Activated CD4-positive, alpha-beta T cell treated with anti-CD3 and anti-CD28 coated beads, Interleukin-2, amount 10 ng/mL, durations not matched to agents 7 days and 5 days (primary cell): ENCODE results near the gene CACNG5. TPM values are rescaled to one million over a fixed set of nuclear protein-coding genes. Genes with fewer than 3 reads are reported as not detected.

Source experiments
- CTCF ChIA-PET: fragments of 350-600 bp; sonication (Branson Sonifier 250); formaldehyde crosslinking; loops from one replicate; lab custom pipeline; 2021; ENCODE audit warnings: antibody characterized with exemption; lab: Charles Lee
- POLR2A ChIA-PET: fragments of 350-600 bp; sonication (Branson Sonifier 250); formaldehyde crosslinking; loops from one replicate; lab custom pipeline; 2021; ENCODE audit warnings: antibody characterized with exemption; lab: Charles Lee
- DNase-seq: peaks from one replicate; pipeline ENCODE4 v3.0.0-alpha.2; 2020
- H3K27ac Mint-ChIP-seq: one replicate; pipeline ENCODE4 v1.8.0; 2021; ENCODE audit warnings: mild to moderate bottlenecking, moderate library complexity, mixed read lengths
- H3K27me3 Mint-ChIP-seq: one replicate; pipeline ENCODE4 v1.8.0; 2021; ENCODE audit warnings: mixed read lengths
- H3K36me3 Mint-ChIP-seq: one replicate; pipeline ENCODE4 v1.8.0; 2021; ENCODE audit warnings: low read depth, mixed read lengths
- H3K4me1 Mint-ChIP-seq: one replicate; pipeline ENCODE4 v1.8.0; 2021; ENCODE audit warnings: mixed read lengths
- H3K4me3 Mint-ChIP-seq: one replicate; pipeline ENCODE4 v1.8.0; 2021; ENCODE audit warnings: mild to moderate bottlenecking, moderate library complexity, mixed read lengths
- H3K9me3 Mint-ChIP-seq: one replicate; pipeline ENCODE4 v1.8.0; 2021; ENCODE audit warnings: mixed read lengths
- total RNA-seq, 2 experiments: library from RNA; stranded (reverse); gene quantifications; one replicate each; pipeline ENCODE4 v1.2.3, GENCODE V29; 2021

Gene CACNG5
- total RNA-seq, 2 experiments from 2014 or later, result not detected

GRCh38 chr17:66842959-66843358 lies 8.0 kb downstream of the CACNG5 start:
- DNase-seq, result no peak
- H3K27me3 Mint-ChIP-seq, result peaks cover 4% of the 10 kb centered on the region
- H3K9me3 Mint-ChIP-seq, result peaks cover 9% of the 10 kb centered on the region
- no peak overlapping the region for H3K27ac Mint-ChIP-seq
- H3K36me3 Mint-ChIP-seq, result no peaks in the 10 kb centered on the region
- CTCF ChIA-PET, result interaction anchor here (1.0 to 1.2 kb wide), 2 partner anchors 59 to 64 kb away, joined by 3 read pairs; no protein-coding TSS in a partner anchor
- H3K4me1 Mint-ChIP-seq, result no peaks in the 10 kb centered on the region
- no peak overlapping the region for H3K4me3 Mint-ChIP-seq
- POLR2A ChIA-PET, result no interaction called here

- Mint-ChIP-seq H3K27ac (no peak overlapping the region), H3K9me3 (peaks cover 9% of the 10 kb centered on the region), H3K4me3 (no peak overlapping the region), H3K36me3 (no peaks in the 10 kb centered on the region), H3K27me3 (peaks cover 4% of the 10 kb centered on the region), H3K4me1 (no peaks in the 10 kb centered on the region)
- no peak for DNase-seq
- CTCF ChIA-PET, result interaction anchor here (1.0 to 1.2 kb wide), 2 partner anchors 59 to 65 kb away, joined by 3 read pairs; no protein-coding TSS in a partner anchor
- POLR2A ChIA-PET, result no interaction called here
Observed at GRCh38 chr17:66843627-66844026, 8.7 kb downstream of the CACNG5 start.

- Mint-ChIP-seq H3K9me3 (peaks cover 9% of the 10 kb centered on the region), H3K27me3 (peaks cover 7% of the 10 kb centered on the region), H3K36me3 (no peaks in the 10 kb centered on the region), H3K4me3 (no peak overlapping the region), H3K27ac (no peak overlapping the region), H3K4me1 (no peaks in the 10 kb centered on the region)
- DNase-seq, result no peak
- POLR2A ChIA-PET, result no interaction called here
- CTCF ChIA-PET, result no interaction called here
Observed at GRCh38 chr17:66847704-66848103, 12.8 kb downstream of the CACNG5 start.

GRCh38 chr17:66848496-66848895 lies 13.6 kb downstream of the CACNG5 start:
- no peak for DNase-seq
- POLR2A ChIA-PET, result no interaction called here
- Mint-ChIP-seq H3K36me3 (no peaks in the 10 kb centered on the region), H3K4me3 (no peak overlapping the region), H3K9me3 (peaks cover 9% of the 10 kb centered on the region), H3K27ac (no peak overlapping the region), H3K4me1 (no peaks in the 10 kb centered on the region), H3K27me3 (peaks cover 6% of the 10 kb centered on the region)
- CTCF ChIA-PET, result no interaction called here

- H3K27me3 Mint-ChIP-seq, result peaks cover 6% of the 10 kb centered on the region
- H3K9me3 Mint-ChIP-seq, result peaks cover 9% of the 10 kb centered on the region
- DNase-seq, result no peak
- POLR2A ChIA-PET, result no interaction called here
- H3K36me3 Mint-ChIP-seq, result no peaks in the 10 kb centered on the region
- H3K4me1 Mint-ChIP-seq, result no peaks in the 10 kb centered on the region
- no peak overlapping the region for H3K4me3 Mint-ChIP-seq
- CTCF ChIA-PET, result no interaction called here
- H3K27ac Mint-ChIP-seq, result no peak overlapping the region
Observed at GRCh38 chr17:66849032-66849655, 14.2 kb downstream of the CACNG5 start.

- H3K4me3 Mint-ChIP-seq, result no peak overlapping the region
- ChIA-PET POLR2A (no interaction called here), CTCF (no interaction called here)
- peaks cover 6% of the 10 kb centered on the region for H3K27me3 Mint-ChIP-seq
- H3K27ac Mint-ChIP-seq, result no peak overlapping the region
- DNase-seq, result no peak
- H3K9me3 Mint-ChIP-seq, result peaks cover 12% of the 10 kb centered on the region
- H3K36me3 Mint-ChIP-seq, result no peaks in the 10 kb centered on the region
- no peaks in the 10 kb centered on the region for H3K4me1 Mint-ChIP-seq
Observed at GRCh38 chr17:66849851-66850580, 15.1 kb downstream of the CACNG5 start.

- Mint-ChIP-seq H3K36me3 (no peaks in the 10 kb centered on the region), H3K27me3 (peaks cover 6% of the 10 kb centered on the region), H3K4me1 (no peaks in the 10 kb centered on the region), H3K27ac (no peak overlapping the region), H3K4me3 (no peak overlapping the region), H3K9me3 (peaks cover 12% of the 10 kb centered on the region)
- ChIA-PET POLR2A (no interaction called here), CTCF (interaction anchor here (0.7 kb wide), 1 partner anchor 21 kb away, joined by 3 read pairs; no protein-coding TSS in a partner anchor)
- DNase-seq, result no peak
Observed at GRCh38 chr17:66850692-66851091, 15.8 kb downstream of the CACNG5 start.

GRCh38 chr17:66855204-66855603 lies 20.3 kb downstream of the CACNG5 start:
- H3K9me3 Mint-ChIP-seq, result peaks cover 3% of the 10 kb centered on the region
- peaks cover 6% of the 10 kb centered on the region for H3K27me3 Mint-ChIP-seq
- no peak overlapping the region for H3K4me3 Mint-ChIP-seq
- no peak overlapping the region for H3K27ac Mint-ChIP-seq
- H3K4me1 Mint-ChIP-seq, result no peaks in the 10 kb centered on the region
- ChIA-PET POLR2A (no interaction called here), CTCF (no interaction called here)
- H3K36me3 Mint-ChIP-seq, result no peaks in the 10 kb centered on the region
- peak; percentile 19 for DNase-seq

- no peaks in the 10 kb centered on the region for H3K4me1 Mint-ChIP-seq
- no peak for DNase-seq
- ChIA-PET POLR2A (no interaction called here), CTCF (no interaction called here)
- no peak overlapping the region for H3K4me3 Mint-ChIP-seq
- no peaks in the 10 kb centered on the region for H3K36me3 Mint-ChIP-seq
- no peak overlapping the region for H3K27ac Mint-ChIP-seq
- H3K9me3 Mint-ChIP-seq, result peaks cover 3% of the 10 kb centered on the region
- peaks cover 8% of the 10 kb centered on the region for H3K27me3 Mint-ChIP-seq
Observed at GRCh38 chr17:66858226-66859083, 23.5 kb downstream of the CACNG5 start.

- DNase-seq, result no peak
- Mint-ChIP-seq H3K4me1 (no peaks in the 10 kb centered on the region), H3K36me3 (no peaks in the 10 kb centered on the region), H3K9me3 (peaks cover 3% of the 10 kb centered on the region), H3K27me3 (peaks cover 8% of the 10 kb centered on the region), H3K27ac (no peak overlapping the region), H3K4me3 (no peak overlapping the region)
- ChIA-PET CTCF (interaction anchor here (0.6 to 1.4 kb wide), 2 partner anchors 38 to 108 kb away, joined by 3 read pairs; no protein-coding TSS in a partner anchor), POLR2A (no interaction called here)
Observed at GRCh38 chr17:66859353-66859752, 24.4 kb downstream of the CACNG5 start.

GRCh38 chr17:66860204-66860603 lies 25.3 kb downstream of the CACNG5 start:
- Mint-ChIP-seq H3K4me1 (no peaks in the 10 kb centered on the region), H3K9me3 (no peaks in the 10 kb centered on the region), H3K27ac (no peak overlapping the region), H3K4me3 (no peak overlapping the region), H3K36me3 (no peaks in the 10 kb centered on the region), H3K27me3 (peaks cover 8% of the 10 kb centered on the region)
- ChIA-PET CTCF (interaction anchor here (0.6 to 1.4 kb wide), 2 partner anchors 37 to 108 kb away, joined by 3 read pairs; no protein-coding TSS in a partner anchor), POLR2A (interaction anchor here (0.7 kb wide), 1 partner anchor 29 kb away, joined by 12 read pairs; no protein-coding TSS in a partner anchor)
- no peak for DNase-seq

GRCh38 chr17:66863820-66864219 lies 28.9 kb downstream of the CACNG5 start:
- CTCF ChIA-PET, result no interaction called here
- Mint-ChIP-seq H3K27me3 (peaks cover 17% of the 10 kb centered on the region), H3K36me3 (no peaks in the 10 kb centered on the region)

More at GRCh38 chr17:66863820-66864219, 28.9 kb downstream of the CACNG5 start:
- POLR2A ChIA-PET, result no interaction called here
- Mint-ChIP-seq H3K4me3 (no peak overlapping the region), H3K27ac (no peak overlapping the region), H3K9me3 (no peaks in the 10 kb centered on the region), H3K4me1 (no peaks in the 10 kb centered on the region)
- DNase-seq, result no peak
